ENCODE results near the gene EFCAB6. TPM values are rescaled to one million over a fixed set of nuclear protein-coding genes. Genes with fewer than 3 reads are reported as not detected.

Gene EFCAB6
- total and polyA plus RNA-seq, 2 of the 4 experiments (the other 2 are of a cell fraction) = 0.44 to 1.1 TPM

DNA sequence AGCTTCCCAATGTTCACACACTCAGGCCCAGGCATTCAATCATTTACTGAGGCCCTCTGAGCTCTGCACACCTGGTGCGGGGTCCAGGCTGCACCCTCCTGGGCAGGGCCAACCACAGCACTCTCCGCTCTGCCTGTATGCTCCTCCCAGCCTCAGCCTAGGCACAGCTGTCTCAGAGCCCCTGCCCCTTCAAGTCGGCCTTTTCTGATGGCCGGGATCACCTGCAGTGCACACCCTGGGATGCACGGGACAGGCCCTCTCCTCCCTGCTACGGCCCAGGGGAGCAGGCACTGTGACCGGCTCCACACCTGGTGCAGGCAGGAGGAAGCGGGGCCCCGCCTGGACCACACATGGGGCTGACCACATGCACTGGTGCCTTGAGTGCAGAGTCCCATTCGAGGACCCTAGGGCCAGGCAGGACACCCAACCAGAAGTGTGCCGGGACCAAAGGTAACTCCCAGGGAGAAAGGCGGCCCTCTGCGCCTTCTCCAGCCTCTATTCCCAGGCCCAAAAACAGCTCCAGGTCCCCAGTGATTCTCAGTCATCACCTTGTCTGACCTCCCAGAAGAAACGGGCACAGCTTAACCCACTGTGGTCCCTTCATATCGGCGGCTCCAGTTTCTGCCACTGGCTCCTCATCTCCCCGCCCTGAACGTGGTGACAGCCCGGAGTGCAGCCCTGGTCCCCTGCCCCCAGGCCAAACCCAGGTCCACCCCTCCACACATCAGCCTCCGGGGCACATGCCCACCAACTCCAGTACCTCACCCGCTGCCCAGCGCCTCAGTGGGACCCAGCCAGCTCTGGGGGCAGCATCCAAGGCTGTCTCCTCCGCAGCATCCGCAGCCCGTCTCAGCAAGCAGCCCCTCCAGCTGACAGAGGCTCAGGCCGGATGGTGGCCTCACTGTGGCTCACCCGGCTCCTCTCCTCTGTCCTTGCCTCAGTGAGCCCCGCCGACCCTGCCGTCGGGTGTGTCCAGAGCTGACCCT, 32.7 kb upstream of the EFCAB6 start (continued):
- TF ChIP-seq BHLHE40 (IDR thresholded peaks at IDR 0.05; ENCODE audit: low read depth, low read length) = no peak

- Histone ChIP-seq H3K4me3 (ENCODE audit: insufficient read depth, low read depth, low read length) (no peak overlapping the region), H2AFZ (replicated peaks; ENCODE audit: low read length, poor library complexity) (no peak overlapping the region), H3K4ac (ENCODE audit: low read depth, low read length) (no peak overlapping the region), H2AK5ac (ENCODE audit: low read depth, low read length) (no peak overlapping the region), H3K56ac (ENCODE audit: extremely low read depth, insufficient read depth, low read length) (no peak overlapping the region), H3K9me3 (ENCODE audit: control insufficient read depth, insufficient read depth, low read length) (no peaks in the 10 kb centered on the region), H3K4me2 (ENCODE audit: low read depth, low read length) (no peak overlapping the region), H3K23ac (ENCODE audit: low read depth, low read length) (no peak overlapping the region), H4K20me1 (ENCODE audit: insufficient read depth, low read length) (peaks cover 8% of the 10 kb centered on the region), H2BK20ac (ENCODE audit: low read depth, low read length) (no peak overlapping the region), H3K18ac (ENCODE audit: low read depth, low read length) (no peak overlapping the region), H4K5ac (ENCODE audit: low read depth, low read length) (no peak overlapping the region), H3K14ac (replicated peaks; ENCODE audit: low read depth, low read length) (no peak overlapping the region), H2BK120ac (ENCODE audit: low read depth, low read length) (no peak overlapping the region), H3K27ac (ENCODE audit: insufficient read depth, low read length) (no peak overlapping the region), H2AK9ac (replicated peaks; ENCODE audit: low read depth, low read length, poor library complexity) (no peak overlapping the region), H3K9me1 (ENCODE audit: insufficient read depth, low read length) (no peaks in the 10 kb centered on the region), H3K36me3 (ENCODE audit: control insufficient read depth, insufficient read depth, low read length) (no peaks in the 10 kb centered on the region; the same call in 1 of the 2 replicates), H3K27me3 (ENCODE audit: control insufficient read depth, insufficient read depth, low read length) (no peaks in the 10 kb centered on the region; the same call in 1 of the 2 replicates), H3K4me1 (ENCODE audit: control insufficient read depth, insufficient read depth, low read length) (peaks cover 5% of the 10 kb centered on the region; the same call in 1 of the 2 replicates), H4K91ac (ENCODE audit: insufficient read depth, low read depth, low read length) (no peak overlapping the region), H3K79me1 (ENCODE audit: low read depth in 1 of 2, low read length in 2 of 2) (no peaks in the 10 kb centered on the region; a peak in 1 of 4 replicates), H2BK5ac (ENCODE audit: low read depth, low read length, poor library complexity, severe bottlenecking) (no peak overlapping the region), H3K9ac (ENCODE audit: low read depth, low read length) (no peak overlapping the region), H4K8ac (ENCODE audit: low read depth in 2 of 2, low read length in 2 of 2) (no peak overlapping the region), H2BK15ac (ENCODE audit: low read depth, low read length) (no peak overlapping the region)
- BruUV-seq (replicated peaks) = no TSS peak
- intact Hi-C loops (cut with micrococcal nuclease) (no loop called here), in situ Hi-C loops (cut with MboI; ENCODE audit: low sequenced_read_pairs) (no loop called here), dilution Hi-C loops (cut with HindIII; ENCODE audit: low sequenced_read_pairs, unreplicated experiment) (no loop called here)
- WGBS, 2 experiments (ENCODE audit: extremely low coverage in 2 of 2, insufficient read length in 1 of 2) = 76% methylated on average over 5 of the region's 21 CpGs; no CpG with 5 or more reads in 1 of the 2 experiments
- ChIA-PET POLR2A (ENCODE audit: unreplicated experiment) (no interaction called here), CTCF (no interaction called here)
- DNase-seq (no peak), ATAC-seq (ENCODE audit: low read depth) (no peak)
- TF ChIP-seq MXI1 (IDR thresholded peaks at IDR 0.05; ENCODE audit: borderline replicate concordance, low read depth, low read length) (no peak), MAFK (IDR thresholded peaks at IDR 0.05; ENCODE audit: low read depth, low read length) (no peak), FOS (IDR thresholded peaks at IDR 0.05; ENCODE audit: low read depth, low read length) (no peak), RFX5 (IDR thresholded peaks at IDR 0.05; ENCODE audit: low read depth, low read length) (no peak), POLR2A (IDR thresholded peaks at IDR 0.05; ENCODE audit: low read depth, low read length) (no peak), CHD1 (IDR thresholded peaks at IDR 0.05; ENCODE audit: low read depth, low read length) (no peak), BHLHE40 (IDR thresholded peaks at IDR 0.05; ENCODE audit: low read depth, low read length) (no peak), RCOR1 (IDR thresholded peaks at IDR 0.05; ENCODE audit: insufficient replicate concordance, low read length) (no peak), NFE2L2 (IDR thresholded peaks at IDR 0.05; ENCODE audit: low read depth, low read length) (no peak), MAZ (IDR thresholded peaks at IDR 0.05; ENCODE audit: borderline replicate concordance, low read depth, low read length) (no peak), ELK1 (IDR thresholded peaks at IDR 0.05; ENCODE audit: borderline replicate concordance, low read depth, low read length) (no peak), CTCF (conservative IDR thresholded peaks at IDR 0.05; ENCODE audit: low read depth, low read length) (no peak)
Measured at GRCh38 chr22:43843783-43844530, 31.9 kb upstream of the EFCAB6 start.
